Muscle layer of colon (tissue), 2 donors: ENCODE results near the gene MGST3.
"Not testable (repeated sequence)": the region's sequence is repeated elsewhere in the genome, so short reads cannot be mapped to it uniquely, and the experiment has no call there.

Experiments
- H3K27ac ChIP-seq: one replicate; pipeline ENCODE4 v1.7.0; 2013; ENCODE audit warnings: low read depth, mild to moderate bottlenecking, low read length, moderate library complexity
- H3K27me3 ChIP-seq, 2 donors: one replicate each; pipeline ENCODE4 v1.7.0; 2013; ENCODE audit warnings: low read length in 2 of 2, mild to moderate bottlenecking in 2 of 2; ENCODE audit not compliant: insufficient read depth in 2 of 2, control insufficient read depth in 1 of 2
- H3K36me3 ChIP-seq: one replicate; pipeline ENCODE4 v1.7.0; 2013; ENCODE audit warnings: mild to moderate bottlenecking, low read length; ENCODE audit not compliant: insufficient read depth
- H3K4me1 ChIP-seq: one replicate; pipeline ENCODE4 v1.7.0; 2013; ENCODE audit warnings: mild to moderate bottlenecking, low read length; ENCODE audit not compliant: insufficient read depth
- H3K4me3 ChIP-seq, 2 donors: one replicate each; pipeline ENCODE4 v1.7.0; 2013; ENCODE audit warnings: low read length in 2 of 2, low read depth in 1 of 2, mild to moderate bottlenecking in 1 of 2, moderate library complexity in 1 of 2
- H3K9ac ChIP-seq: one replicate; pipeline ENCODE4 v1.7.0; 2013; ENCODE audit warnings: low read length
- H3K9me3 ChIP-seq: one replicate; pipeline ENCODE4 v1.7.0; 2013; ENCODE audit warnings: mild to moderate bottlenecking, low read length
- donor health status: abdominal sarcoma.
- donor health status: Adenocarcinoma of cecum.

MGST3 gene

DNA sequence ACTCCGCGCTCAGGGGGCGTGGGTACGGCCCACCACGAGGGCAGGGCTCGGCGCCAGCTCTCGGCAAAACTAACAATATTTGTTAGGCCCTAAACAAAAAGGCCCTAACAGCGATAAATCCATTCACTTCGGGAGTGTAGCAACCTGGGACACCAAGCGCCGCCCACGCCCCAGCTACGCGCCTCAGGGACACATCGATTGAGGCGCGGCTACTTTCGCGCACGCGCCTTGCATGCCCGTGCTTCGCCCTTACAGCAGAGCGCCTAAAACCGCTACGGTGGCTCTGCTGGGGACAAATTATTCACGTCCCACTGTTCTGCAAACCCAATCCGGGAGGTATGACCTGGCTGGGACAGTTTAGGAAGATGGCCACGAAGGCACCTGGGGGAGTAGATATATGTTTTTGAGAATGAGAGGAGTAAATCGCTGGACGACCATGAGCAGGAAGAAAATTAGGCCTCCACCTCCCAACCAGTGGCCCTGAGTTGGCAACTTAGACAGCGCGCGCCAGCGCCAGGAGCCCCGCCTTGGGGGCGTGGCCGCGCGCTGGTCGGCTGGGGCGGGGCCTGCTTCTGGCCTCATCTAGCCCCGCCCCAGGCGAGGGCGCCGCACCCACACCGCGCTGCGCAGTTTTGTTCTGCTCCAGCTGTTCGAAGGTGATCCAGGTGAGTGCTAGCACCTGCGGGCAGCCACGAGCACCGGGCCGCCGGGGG, at the start of gene MGST3:
TSS of gene MGST3 (plus strand) at position 606 of the 713 bp plus-strand sequence. CDS start 18,614 bp downstream, outside the sequence.
- Histone ChIP-seq H3K27me3 (no peaks in the 10 kb centered on the region), H3K9me3 (no peaks in the 10 kb centered on the region), H3K36me3 (no peaks in the 10 kb centered on the region), H3K4me3 (peak within 1 kb of the TSS; percentile 90 to 95), H3K27ac (peak within 1 kb of the TSS; percentile 94), H3K4me1 (peaks cover 24% of the 10 kb centered on the region), H3K9ac (peak within 1 kb of the TSS; percentile 85)

GRCh38 chr1:165581926-165582325, 49.1 kb upstream of the MGST3 start:
- Histone ChIP-seq H3K4me3 (no peak overlapping the region), H3K9me3 (no peaks in the 10 kb centered on the region)

DNA sequence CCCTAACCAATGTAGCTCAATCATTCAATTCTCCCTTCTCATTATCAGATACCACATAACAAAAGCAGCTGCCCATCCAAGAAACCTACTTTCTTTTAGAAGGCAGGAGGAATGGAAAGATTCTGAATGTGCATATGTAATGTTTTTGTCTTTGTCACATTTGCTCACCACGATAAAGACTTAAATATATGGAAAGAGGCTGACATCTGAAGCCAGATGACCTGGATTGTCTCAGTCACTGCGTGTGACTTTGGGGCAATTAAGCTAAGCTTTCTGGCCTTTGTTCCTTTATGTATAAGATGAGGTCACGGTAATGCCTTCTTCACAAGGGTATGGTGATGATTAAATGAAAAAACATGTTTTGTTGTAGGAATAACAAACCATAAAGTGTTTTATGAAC, 44.6 kb upstream of the MGST3 start:
- Histone ChIP-seq H3K9me3 (no peaks in the 10 kb centered on the region), H3K27ac (no peak overlapping the region), H3K4me1 (no peaks in the 10 kb centered on the region), H3K9ac (no peak overlapping the region), H3K27me3 (no peaks in the 10 kb centered on the region), H3K36me3 (no peaks in the 10 kb centered on the region), H3K4me3 (no peak overlapping the region)

More at GRCh38 chr1:165581926-165582325, 49.1 kb upstream of the MGST3 start:
- no peaks in the 10 kb centered on the region for H3K4me1 ChIP-seq
- H3K27ac ChIP-seq = no peak overlapping the region
- no peaks in the 10 kb centered on the region for H3K27me3 ChIP-seq
- H3K36me3 ChIP-seq = no peaks in the 10 kb centered on the region
- no peak overlapping the region for H3K9ac ChIP-seq

DNA sequence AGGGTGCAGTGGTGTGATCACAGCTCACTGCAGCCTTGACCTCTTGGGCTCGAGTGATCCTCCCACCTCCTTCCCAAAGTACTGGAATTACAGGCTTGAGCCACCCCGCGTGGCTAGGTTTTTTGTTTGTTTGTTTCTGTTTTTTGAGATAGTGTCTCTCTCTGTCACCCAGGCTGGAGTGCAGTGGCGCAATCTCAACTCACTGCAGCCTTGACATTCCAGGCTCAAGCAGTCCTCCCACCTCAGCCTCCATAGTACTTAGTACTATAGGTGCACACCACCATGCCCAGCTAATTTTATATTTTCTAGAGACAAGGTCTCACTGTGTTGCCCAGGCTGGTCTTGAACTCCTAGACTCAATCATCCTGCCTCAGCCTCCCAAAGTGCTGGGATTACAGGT, 39.6 kb upstream of the MGST3 start:
- H3K27ac ChIP-seq, H3K4me3 ChIP-seq: not testable (repeated sequence)

DNA sequence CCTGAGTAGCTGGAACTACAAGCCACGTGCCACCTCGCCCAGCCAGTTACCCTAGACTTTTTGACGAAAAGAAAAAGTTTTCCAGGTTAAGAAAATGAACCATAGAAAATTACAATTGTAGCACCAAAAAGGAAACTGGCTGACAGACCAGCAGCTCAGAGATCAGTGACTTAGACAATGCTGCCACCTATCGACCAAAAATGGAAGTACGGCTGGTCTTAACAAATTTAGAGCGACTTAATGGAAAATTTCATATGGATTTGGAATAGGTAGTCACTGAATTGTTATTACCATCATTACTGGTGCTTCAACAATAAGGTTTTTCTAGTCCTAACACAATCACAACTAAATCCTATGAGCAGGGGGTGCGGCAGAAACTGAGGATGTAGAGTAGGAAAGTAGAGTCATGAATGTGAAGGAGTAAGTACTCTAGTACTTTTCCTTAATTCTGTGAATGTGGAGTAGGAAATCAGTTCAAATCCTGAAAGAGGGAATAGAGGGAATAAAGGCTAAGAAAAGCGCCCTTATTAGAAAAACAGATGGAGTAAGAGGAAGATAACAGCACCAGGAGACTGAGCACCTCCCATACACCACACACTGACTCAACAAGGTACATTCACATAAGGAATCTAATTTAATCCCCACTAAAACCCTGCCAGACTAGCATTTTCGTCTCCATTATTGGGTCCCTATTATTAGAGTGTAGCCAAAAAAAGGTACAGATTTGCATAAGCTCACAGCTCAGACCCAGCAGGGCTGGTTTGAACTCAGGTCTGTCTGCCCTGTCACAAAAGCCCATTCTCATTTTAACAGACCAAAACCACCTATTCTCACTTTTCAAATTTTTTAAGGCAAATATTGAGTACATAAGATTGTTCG, 37.9 kb upstream of the MGST3 start:
- Histone ChIP-seq H3K9ac (no peak overlapping the region), H3K9me3 (no peaks in the 10 kb centered on the region), H3K4me3 (no peak overlapping the region), H3K27ac (no peak overlapping the region), H3K27me3 (peaks cover 0 to 8% of the 10 kb centered on the region in 2 donors), H3K4me1 (no peaks in the 10 kb centered on the region), H3K36me3 (no peaks in the 10 kb centered on the region)

More for the DNA sequence above, 39.6 kb upstream of the MGST3 start:
- H3K9ac ChIP-seq, H3K4me1 ChIP-seq, H3K27me3 ChIP-seq, H3K36me3 ChIP-seq, H3K9me3 ChIP-seq: not testable (repeated sequence)

- H3K27ac ChIP-seq = no peak overlapping the region
- H3K9ac ChIP-seq = no peak overlapping the region
- no peaks in the 10 kb centered on the region for H3K9me3 ChIP-seq
- no peaks in the 10 kb centered on the region for H3K36me3 ChIP-seq
- H3K4me1 ChIP-seq = no peaks in the 10 kb centered on the region
- no peak overlapping the region for H3K4me3 ChIP-seq
- peaks cover 0 to 8% of the 10 kb centered on the region in 2 donors for H3K27me3 ChIP-seq
Measured at GRCh38 chr1:165595246-165595938, 35.6 kb upstream of the MGST3 start.

GRCh38 chr1:165597883-165598675, 33.0 kb upstream of the MGST3 start:
- H3K9me3 ChIP-seq = no peaks in the 10 kb centered on the region
- peaks cover 0 to 8% of the 10 kb centered on the region in 2 donors for H3K27me3 ChIP-seq
- peak overlapping the region; percentile 30 for H3K27ac ChIP-seq
- H3K36me3 ChIP-seq = no peaks in the 10 kb centered on the region
- no peaks in the 10 kb centered on the region for H3K4me1 ChIP-seq
- H3K4me3 ChIP-seq = peak overlapping the region; percentile 37 to 69
- H3K9ac ChIP-seq = peak overlapping the region; percentile 22

DNA sequence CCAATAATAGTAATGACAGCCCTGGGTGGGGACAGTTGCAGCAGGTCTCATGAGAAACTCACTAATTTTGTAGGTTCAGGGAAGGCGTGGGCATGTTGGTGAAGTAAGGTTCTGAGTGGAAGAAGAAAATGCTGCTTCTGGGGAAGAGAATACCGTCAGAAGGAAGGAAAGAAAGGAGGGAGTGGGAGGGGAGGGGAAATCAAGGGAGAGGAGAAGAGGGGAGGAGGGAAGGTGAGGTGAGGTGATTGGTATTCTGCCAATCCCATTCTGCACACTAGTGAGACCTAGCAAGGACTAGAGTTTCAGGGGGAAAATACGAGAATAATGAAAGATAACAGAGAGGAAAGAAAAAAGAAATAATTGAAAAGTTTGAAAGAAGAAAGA, 32.4 kb upstream of the MGST3 start:
- Histone ChIP-seq H3K4me3 (peak overlapping the region; percentile 37 to 69), H3K9ac (peak overlapping the region; percentile 22)

DNA sequence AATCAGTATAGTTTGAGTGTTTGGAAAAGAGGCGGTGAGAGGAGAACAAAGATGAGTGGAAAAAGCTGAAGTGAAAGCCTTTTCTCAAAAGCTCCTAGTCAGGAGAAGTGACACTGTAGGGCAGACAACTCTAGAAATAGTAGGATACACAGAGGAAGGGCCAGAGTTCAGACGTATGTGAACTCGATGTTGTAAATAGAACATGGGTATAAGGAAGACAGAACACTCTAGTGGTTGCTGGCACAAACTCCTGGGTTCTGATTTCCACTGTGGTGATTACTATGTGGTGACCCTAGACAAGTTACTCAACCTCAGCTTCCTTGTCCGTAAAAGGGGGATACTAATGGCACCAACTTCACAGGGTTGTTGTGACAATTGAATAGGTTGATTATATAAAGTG, 30.2 kb upstream of the MGST3 start:
- Histone ChIP-seq H3K9ac (no peak overlapping the region), H3K27me3 (no peaks in the 10 kb centered on the region), H3K4me1 (no peaks in the 10 kb centered on the region), H3K27ac (no peak overlapping the region), H3K9me3 (no peaks in the 10 kb centered on the region), H3K36me3 (no peaks in the 10 kb centered on the region), H3K4me3 (no peak overlapping the region)

More for the DNA sequence above, 32.4 kb upstream of the MGST3 start:
- Histone ChIP-seq H3K27me3 (peaks cover 0 to 3% of the 10 kb centered on the region in 2 donors), H3K36me3 (no peaks in the 10 kb centered on the region), H3K9me3 (no peaks in the 10 kb centered on the region), H3K4me1 (no peaks in the 10 kb centered on the region), H3K27ac (peak overlapping the region; percentile 30)

DNA sequence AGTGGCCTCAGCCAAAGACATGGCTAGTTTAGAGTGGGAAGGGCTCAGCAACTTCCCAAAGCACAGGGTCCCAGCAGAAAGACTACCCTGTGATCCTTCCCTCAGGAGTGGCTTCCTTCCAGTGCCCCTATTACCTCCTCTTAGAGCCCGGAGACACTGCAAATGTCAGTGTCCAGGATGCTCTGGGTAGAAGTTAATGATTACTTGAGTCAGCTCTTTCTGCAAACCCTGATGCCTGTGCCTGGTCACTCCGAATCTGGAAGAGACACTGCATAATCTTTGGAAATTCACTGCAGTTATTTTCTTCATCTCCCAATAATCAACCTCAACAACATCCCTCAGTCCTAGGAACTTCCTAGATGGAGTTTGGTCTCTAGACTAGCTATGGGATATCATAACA, 27.2 kb upstream of the MGST3 start:
- H3K9me3 ChIP-seq = no peaks in the 10 kb centered on the region
- no peak overlapping the region for H3K9ac ChIP-seq
- no peaks in the 10 kb centered on the region for H3K4me1 ChIP-seq
- no peak overlapping the region for H3K4me3 ChIP-seq
- no peaks in the 10 kb centered on the region for H3K27me3 ChIP-seq
- no peaks in the 10 kb centered on the region for H3K36me3 ChIP-seq
- no peak overlapping the region for H3K27ac ChIP-seq
